ENCODE data around the gene ZNF575. TPM values are rescaled to one million over a fixed set of nuclear protein-coding genes. Genes with fewer than 3 reads are reported as not detected.

Gene ZNF575
- total RNA-seq, 1 experiment from 2014 or later, result not detected

GRCh38 chr19:43581467-43581866 lies 48.5 kb downstream of the ZNF575 start:
- Mint-ChIP-seq H3K27me3 (ENCODE audit: low read depth) (no peaks in the 10 kb centered on the region), H3K4me1 (peaks cover 27 to 38% of the 10 kb centered on the region in 2 experiments), H3K9me3 (no peaks in the 10 kb centered on the region), H3K27ac (no peak overlapping the region), H3K4me3 (peak overlapping the region; percentile 86 to 92), H3K36me3 (ENCODE audit: insufficient read depth in 1 of 3, low read depth in 3 of 3) (peaks cover 4 to 17% (median 10%) of the 10 kb centered on the region in 3 experiments; a peak in 4 of 7 replicates)
- Histone ChIP-seq H3K4me1 (ENCODE audit: insufficient read depth, low read length) (no peaks in the 10 kb centered on the region), H4K5ac (ENCODE audit: insufficient read length, low read depth, low read length) (no peak overlapping the region), H3K23me2 (ENCODE audit: insufficient read length, low read depth, low read length, poor library complexity, severe bottlenecking) (peaks cover 5% of the 10 kb centered on the region), H3K79me2 (ENCODE audit: insufficient read depth, low read length) (no peaks in the 10 kb centered on the region), H3K18ac (ENCODE audit: insufficient read length, low read depth, low read length) (no peak overlapping the region), H3T11ph (ENCODE audit: low read length) (no peak overlapping the region), H3K23ac (ENCODE audit: insufficient read length, low read depth, low read length) (no peak overlapping the region), H3K9me3 (ENCODE audit: control insufficient read depth, low read depth, low read length) (no peaks in the 10 kb centered on the region), H2BK120ac (ENCODE audit: low read depth, low read length, poor library complexity, severe bottlenecking) (no peak overlapping the region), H3K56ac (ENCODE audit: insufficient read length, low read depth, low read length) (no peak overlapping the region), H2BK15ac (ENCODE audit: low read depth, low read length) (no peak overlapping the region), H3K27ac (ENCODE audit: insufficient read length, low read depth, low read length) (no peak overlapping the region), H4K91ac (ENCODE audit: insufficient read length, low read depth, low read length) (no peak overlapping the region), H3K9ac (ENCODE audit: extremely low read depth, insufficient read length, low read length) (peak overlapping the region; percentile 20), H2BK20ac (ENCODE audit: low read depth, low read length, poor library complexity, severe bottlenecking) (no peak overlapping the region), H2BK5ac (ENCODE audit: insufficient read length, low read length) (no peak overlapping the region), H4K20me1 (ENCODE audit: control insufficient read depth, insufficient read depth, insufficient read length) (no peaks in the 10 kb centered on the region), H2AFZ (ENCODE audit: low read length) (no peak overlapping the region), H2AK5ac (ENCODE audit: insufficient read length, low read length) (no peak overlapping the region), H3K14ac (ENCODE audit: insufficient read depth, low read length) (no peak overlapping the region), H4K8ac (replicated peaks; ENCODE audit: insufficient read length, low read depth, low read length) (no peak overlapping the region), H3K4ac (ENCODE audit: low read depth, low read length) (no peak overlapping the region), H3K4me2 (ENCODE audit: insufficient read depth, insufficient read length, low read length) (peak overlapping the region; percentile 86), H2BK12ac (ENCODE audit: insufficient read length, low read depth, low read length) (no peak overlapping the region), H3K79me1 (ENCODE audit: insufficient read depth, low read depth, low read length, poor library complexity, severe bottlenecking) (no peaks in the 10 kb centered on the region), H3K27me3 (ENCODE audit: insufficient read depth, low read length) (no peaks in the 10 kb centered on the region)
- no peak for DNase-seq
- TF ChIP-seq, protein P1, sequence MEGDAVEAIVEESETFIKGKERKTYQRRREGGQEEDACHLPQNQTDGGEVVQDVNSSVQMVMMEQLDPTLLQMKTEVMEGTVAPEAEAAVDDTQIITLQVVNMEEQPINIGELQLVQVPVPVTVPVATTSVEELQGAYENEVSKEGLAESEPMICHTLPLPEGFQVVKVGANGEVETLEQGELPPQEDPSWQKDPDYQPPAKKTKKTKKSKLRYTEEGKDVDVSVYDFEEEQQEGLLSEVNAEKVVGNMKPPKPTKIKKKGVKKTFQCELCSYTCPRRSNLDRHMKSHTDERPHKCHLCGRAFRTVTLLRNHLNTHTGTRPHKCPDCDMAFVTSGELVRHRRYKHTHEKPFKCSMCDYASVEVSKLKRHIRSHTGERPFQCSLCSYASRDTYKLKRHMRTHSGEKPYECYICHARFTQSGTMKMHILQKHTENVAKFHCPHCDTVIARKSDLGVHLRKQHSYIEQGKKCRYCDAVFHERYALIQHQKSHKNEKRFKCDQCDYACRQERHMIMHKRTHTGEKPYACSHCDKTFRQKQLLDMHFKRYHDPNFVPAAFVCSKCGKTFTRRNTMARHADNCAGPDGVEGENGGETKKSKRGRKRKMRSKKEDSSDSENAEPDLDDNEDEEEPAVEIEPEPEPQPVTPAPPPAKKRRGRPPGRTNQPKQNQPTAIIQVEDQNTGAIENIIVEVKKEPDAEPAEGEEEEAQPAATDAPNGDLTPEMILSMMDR (conservative IDR thresholded peaks at IDR 0.05), result no peak
- WGBS (ENCODE audit: extremely low coverage, insufficient read length, low lambda C conversion rate), result no CpG with 5 or more reads among the region's 7 CpGs
